Stimulated activated CD8-positive, alpha-beta memory T cell treated with anti-CD3 and anti-CD28 coated beads, Interleukin-15, amount 100 ng/mL, for 4 hours (primary cell): Measurements from ENCODE around the gene SOX4.

Experiments
- DNase-seq, 2 donors: peaks; one replicate each; pipeline ENCODE4 v3.0.0-alpha.2; 2020; ENCODE audit warnings: low read depth in 2 of 2

SOX4 gene

DNA sequence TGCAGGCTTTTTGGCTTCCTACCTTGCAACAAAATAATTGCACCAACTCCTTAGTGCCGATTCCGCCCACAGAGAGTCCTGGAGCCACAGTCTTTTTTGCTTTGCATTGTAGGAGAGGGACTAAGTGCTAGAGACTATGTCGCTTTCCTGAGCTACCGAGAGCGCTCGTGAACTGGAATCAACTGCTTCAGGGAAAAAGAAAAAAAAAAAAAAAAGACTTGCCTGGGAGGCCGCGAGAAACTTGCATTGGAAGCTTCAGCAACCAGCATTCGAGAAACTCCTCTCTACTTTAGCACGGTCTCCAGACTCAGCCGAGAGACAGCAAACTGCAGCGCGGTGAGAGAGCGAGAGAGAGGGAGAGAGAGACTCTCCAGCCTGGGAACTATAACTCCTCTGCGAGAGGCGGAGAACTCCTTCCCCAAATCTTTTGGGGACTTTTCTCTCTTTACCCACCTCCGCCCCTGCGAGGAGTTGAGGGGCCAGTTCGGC is 420 bp downstream of the SOX4 start:
- DNase-seq, result no peak

GRCh38 chr6:21594416-21595281 is 1.1 kb downstream of the SOX4 start:
- no peak for DNase-seq

DNA sequence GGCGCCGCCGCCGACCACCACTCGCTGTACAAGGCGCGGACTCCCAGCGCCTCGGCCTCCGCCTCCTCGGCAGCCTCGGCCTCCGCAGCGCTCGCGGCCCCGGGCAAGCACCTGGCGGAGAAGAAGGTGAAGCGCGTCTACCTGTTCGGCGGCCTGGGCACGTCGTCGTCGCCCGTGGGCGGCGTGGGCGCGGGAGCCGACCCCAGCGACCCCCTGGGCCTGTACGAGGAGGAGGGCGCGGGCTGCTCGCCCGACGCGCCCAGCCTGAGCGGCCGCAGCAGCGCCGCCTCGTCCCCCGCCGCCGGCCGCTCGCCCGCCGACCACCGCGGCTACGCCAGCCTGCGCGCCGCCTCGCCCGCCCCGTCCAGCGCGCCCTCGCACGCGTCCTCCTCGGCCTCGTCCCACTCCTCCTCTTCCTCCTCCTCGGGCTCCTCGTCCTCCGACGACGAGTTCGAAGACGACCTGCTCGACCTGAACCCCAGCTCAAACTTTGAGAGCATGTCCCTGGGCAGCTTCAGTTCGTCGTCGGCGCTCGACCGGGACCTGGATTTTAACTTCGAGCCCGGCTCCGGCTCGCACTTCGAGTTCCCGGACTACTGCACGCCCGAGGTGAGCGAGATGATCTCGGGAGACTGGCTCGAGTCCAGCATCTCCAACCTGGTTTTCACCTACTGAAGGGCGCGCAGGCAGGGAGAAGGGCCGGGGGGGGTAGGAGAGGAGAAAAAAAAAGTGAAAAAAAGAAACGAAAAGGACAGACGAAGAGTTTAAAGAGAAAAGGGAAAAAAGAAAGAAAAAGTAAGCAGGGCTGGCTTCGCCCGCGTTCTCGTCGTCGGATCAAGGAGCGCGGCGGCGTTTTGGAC is 2.0 kb downstream of the SOX4 start:
- DNase-seq, result no peak

- no peak for DNase-seq
Measured at GRCh38 chr6:21596145-21596948, 2.8 kb downstream of the SOX4 start.

DNA sequence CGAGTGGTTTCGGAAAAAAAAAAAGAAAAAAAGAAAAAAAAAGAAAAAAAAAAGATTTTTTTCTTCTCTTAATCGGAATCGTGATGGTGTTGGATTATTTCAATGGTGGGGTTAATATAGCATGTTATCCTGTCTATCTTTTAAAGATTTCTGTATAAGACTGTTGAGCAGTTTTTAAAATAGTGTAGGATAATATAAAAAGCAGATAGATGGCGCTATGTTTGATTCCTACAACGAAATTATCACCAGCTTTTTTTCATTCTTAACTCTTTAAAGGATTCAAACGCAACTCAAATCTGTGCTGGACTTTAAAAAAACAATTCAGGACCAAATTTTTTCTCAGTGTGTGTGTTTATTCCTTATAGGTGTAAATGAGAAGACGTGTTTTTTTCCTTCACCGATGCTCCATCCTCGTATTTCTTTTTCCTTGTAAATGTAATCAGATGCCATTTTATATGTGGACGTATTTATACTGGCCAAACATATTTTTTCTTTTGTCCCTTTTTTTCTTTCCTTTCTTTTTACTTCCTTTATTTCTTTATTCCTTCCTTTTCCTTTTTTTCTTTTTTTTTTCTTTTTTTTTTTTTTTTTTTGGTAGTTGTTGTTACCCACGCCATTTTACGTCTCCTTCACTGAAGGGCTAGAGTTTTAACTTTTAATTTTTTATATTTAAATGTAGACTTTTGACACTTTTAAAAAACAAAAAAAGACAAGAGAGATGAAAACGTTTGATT is 3.6 kb downstream of the SOX4 start:
- DNase-seq, result no peak

GRCh38 chr6:21597801-21598673 is 4.5 kb downstream of the SOX4 start:
- DNase-seq, result no peak

DNA sequence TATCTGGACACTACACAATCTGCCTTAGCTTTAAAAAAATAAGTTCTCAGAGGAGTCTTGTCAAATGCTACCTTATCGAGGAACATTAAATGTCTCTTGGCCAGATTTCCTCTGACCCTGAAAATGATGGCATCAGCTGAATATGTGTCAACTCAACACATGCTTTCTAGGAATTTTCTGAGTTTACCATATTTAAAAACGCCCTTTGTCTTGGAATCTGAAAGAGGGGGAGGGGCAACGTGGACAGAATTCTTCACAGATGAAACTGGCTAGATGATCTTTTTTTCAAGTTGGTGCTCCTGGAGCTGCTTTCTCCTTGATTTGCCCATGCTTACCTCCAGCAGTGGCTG is 5.1 kb downstream of the SOX4 start:
- no peak for DNase-seq

GRCh38 chr6:21599051-21599696 is 5.6 kb downstream of the SOX4 start:
- no peak for DNase-seq

GRCh38 chr6:21601339-21601923 is 7.9 kb downstream of the SOX4 start:
- DNase-seq, result no peak

DNA sequence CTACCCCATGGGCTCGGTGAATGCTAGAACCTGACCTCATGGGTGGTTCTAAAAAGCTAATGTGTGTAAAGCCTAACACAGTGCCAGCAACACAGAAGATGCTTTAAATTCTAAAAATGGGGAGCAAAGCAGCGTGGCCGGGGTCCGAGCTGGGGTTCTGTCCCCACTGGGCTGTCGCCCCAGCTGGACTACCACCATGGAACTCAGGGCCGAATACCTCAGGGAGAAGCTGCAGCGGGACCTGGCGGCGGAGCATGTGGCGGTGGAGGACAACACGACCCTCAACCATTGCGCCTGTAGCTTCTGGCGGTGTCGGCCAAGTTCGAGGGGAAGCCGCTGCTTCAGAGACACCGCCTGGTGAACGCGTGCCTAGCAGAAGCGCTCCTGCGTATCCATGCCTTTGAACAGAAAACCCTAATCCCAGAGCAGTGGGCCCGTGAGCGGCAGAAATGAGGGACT is 8.4 kb downstream of the SOX4 start:
- no peak for DNase-seq

- DNase-seq, result no peak
Measured at GRCh38 chr6:21603082-21603952, 9.8 kb downstream of the SOX4 start.

DNA sequence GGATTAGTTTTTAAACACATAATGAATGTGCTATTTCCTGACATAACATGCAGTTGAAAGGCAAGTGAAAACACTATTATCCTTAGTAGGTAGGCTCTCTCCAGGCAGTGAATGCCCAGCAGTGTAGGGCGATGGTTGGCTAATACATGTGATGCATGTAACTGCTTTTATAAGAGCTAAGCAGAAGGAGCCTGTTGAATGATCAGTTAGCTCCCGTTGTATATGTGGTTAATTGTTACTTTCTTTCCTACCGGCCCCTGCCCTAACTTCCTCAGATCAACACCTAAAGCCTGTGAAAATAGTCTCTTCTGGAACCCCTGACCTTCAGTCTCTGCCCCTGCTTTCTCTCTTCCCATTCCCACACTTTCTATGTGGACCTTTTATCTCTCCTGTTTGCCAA is 10.5 kb downstream of the SOX4 start:
- DNase-seq, result no peak

GRCh38 chr6:21605166-21605565 is 11.6 kb downstream of the SOX4 start:
- DNase-seq, result no peak

DNA sequence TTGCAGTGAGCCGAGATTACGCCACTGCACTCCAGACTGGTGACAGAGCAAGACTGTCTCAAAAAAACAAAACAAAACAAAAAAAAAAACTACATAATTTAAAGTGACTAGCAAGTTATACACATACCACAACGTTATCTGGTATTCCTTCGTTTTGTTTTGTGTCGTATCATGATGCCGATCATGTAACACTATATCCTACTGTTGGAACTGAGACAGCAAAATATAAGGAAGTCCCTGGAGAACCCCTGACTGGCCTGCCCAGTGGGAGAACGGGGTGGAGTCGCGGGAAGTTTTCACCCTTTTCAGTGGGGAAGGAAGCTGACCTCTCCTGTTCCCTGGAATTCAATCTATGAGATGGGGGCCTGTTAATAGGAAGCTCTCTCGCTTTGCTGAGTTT is 15.1 kb downstream of the SOX4 start:
- no peak for DNase-seq

DNA sequence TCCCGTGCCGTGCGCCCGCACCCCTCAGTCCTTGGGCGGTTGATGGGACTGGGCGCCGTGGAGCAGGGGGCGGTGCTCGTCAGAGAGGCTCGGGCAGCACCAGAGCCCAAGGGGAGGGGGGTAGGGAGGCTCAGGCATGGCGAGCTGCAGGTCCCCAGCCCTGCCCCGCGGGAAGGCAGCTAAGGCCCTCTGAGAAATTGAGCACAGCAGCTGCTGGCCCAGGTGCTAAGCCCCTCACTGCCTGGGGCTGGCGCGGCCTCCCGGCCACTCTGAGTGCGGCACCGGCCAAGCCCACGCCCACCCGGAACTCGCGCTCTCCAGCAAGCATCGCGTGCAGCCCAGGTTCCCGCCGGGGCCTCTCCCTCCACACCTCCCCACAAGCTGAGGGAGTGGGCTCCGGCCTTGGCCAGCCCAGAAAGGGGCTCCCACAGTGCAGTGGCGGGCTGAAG is 16.4 kb downstream of the SOX4 start:
- DNase-seq, result no peak

DNA sequence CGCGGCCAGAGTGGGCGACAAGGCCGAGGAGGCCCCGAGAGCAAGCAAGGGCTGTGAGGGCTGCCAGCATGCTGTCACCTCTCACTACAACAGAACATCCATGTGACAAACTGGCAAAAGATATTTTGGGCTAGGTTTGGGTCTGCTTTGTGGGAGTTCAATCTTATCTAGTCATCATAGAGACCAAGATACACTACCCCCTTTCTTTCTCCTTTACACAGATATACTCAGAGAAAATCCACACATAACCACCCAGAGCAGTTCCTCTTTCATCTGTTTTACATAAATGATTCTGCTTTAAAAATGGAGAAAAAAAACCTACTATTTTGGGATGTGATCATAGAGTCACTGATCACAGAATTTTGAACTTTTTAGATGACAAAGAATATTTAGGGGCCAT is 16.8 kb downstream of the SOX4 start:
- DNase-seq, result no peak

DNA sequence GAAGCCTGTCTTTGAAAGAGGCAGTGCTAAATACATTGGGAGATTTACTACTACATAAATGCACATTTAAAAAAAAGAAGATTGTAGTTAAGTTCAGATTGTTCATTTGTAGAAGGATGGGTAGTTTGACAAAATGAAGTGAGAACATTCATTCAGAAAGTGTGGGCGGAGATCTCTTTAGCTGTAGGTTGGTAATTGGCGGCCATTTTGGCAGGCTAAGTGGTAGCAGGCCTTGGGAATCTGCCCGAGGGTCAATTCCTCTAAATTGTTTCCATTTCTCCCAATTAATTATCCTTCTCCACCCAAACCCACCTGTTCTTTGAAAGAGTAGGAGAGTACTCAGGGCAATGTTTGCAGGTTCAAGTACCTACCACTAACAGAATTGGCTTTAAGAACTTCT is 17.9 kb downstream of the SOX4 start:
- DNase-seq, result no peak

DNA sequence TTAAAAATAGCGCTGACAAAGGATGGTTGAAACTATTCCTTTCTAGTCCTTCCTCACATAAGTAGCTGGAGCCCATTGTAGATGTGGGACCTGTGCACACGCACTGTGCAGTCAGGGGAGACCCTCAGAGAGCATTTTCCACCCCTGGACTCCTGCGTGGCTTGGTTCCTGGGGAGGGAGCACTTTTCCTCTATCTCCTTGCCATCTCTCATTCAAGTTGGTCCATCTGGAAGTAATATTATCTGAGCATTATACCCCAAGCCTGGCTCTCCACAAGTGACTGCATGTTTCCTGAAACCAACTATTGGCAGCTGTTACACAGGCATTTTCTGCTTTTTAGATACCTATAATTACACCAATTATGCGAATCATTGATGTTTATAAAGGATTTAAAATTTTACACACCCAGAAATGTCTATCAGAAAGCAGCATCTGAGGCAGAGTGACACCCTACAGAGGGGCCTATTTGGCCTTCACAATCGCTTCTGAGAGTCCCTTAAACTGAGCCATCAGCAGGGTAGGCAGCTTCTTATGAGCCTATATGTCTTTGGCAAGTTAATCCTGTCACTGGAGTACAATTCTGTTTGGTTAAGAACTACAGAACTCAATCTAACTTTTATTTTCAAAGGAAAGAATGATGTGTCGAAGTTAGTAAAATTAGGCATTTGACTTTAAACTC is 18.7 kb downstream of the SOX4 start:
- no peak for DNase-seq
